Suprapubic skin (tissue), 4 donors: ENCODE results near the gene UGT3A2. TPM values are rescaled to one million over a fixed set of nuclear protein-coding genes. Genes with fewer than 3 reads are reported as not detected.
"Not testable (repeated sequence)": the region's sequence is repeated elsewhere in the genome, so short reads cannot be mapped to it uniquely, and the experiment has no call there.

ENCODE experiments used
- DNase-seq, 2 donors: peaks; one replicate each; pipeline ENCODE4 v3.0.0-alpha.2; 2019; ENCODE audit warnings: low spot score in 2 of 2
- H3K27ac ChIP-seq: fragments of 200-600 bp; sonication (generic); one replicate; pipeline ENCODE4 v1.5.1; 2019
- H3K27me3 ChIP-seq: fragments of 200-600 bp; sonication (generic); one replicate; pipeline ENCODE4 v1.5.1; 2019
- H3K36me3 ChIP-seq: fragments of 200-600 bp; sonication (generic); one replicate; pipeline ENCODE4 v1.5.1; 2019
- H3K4me1 ChIP-seq: fragments of 200-600 bp; sonication (generic); one replicate; pipeline ENCODE4 v1.5.1; 2019
- H3K4me3 ChIP-seq: fragments of 200-600 bp; sonication (generic); one replicate; pipeline ENCODE4 v1.5.1; 2019; ENCODE audit warnings: mild to moderate bottlenecking
- H3K9me3 ChIP-seq: fragments of 200-600 bp; sonication (generic); one replicate; pipeline ENCODE4 v1.5.1; 2019
- EP300 ChIP-seq: sonication (generic); formaldehyde crosslinking; IDR thresholded peaks from one replicate; pipeline ENCODE4 v1.6.1; 2017; ENCODE audit warnings: antibody characterized with exemption
- POLR2A ChIP-seq, 2 donors: fragments of 450-650 bp; IDR thresholded peaks; one replicate each; pipeline ENCODE4 v1.6.1; 2017; ENCODE audit warnings: antibody characterized with exemption in 2 of 2, mild to moderate bottlenecking in 2 of 2, moderate library complexity in 2 of 2
- POLR2AphosphoS5 ChIP-seq, 3 donors: sonication (generic); formaldehyde crosslinking; IDR thresholded peaks; one replicate each; pipeline ENCODE4 v1.6.1; 2017; ENCODE audit warnings: antibody characterized with exemption in 3 of 3
- WGBS: methylation state at CpG from one replicate; pipeline ENCODE4 v1.1.5; 2018; 5-methylcytosine and 5-hydroxymethylcytosine counted together
- total RNA-seq, 4 donors: library from RNA; depleted of rRNA; stranded (reverse); fragments of >200 nt; gene quantifications; one replicate each; pipeline ENCODE4 v1.1.0, GENCODE V29; 2016
- TF ChIP-seq, protein P1 (sequence below), 2 donors: fragments of 200-600 bp in 1 of 2; fragments of 450-650 bp in 1 of 2; sonication (generic) in 1 of 2; IDR thresholded peaks; one replicate each; pipeline ENCODE4 v1.5.1; 2016 to 2019; ENCODE audit warnings: antibody characterized with exemption in 2 of 2, mild to moderate bottlenecking in 1 of 2, moderate library complexity in 1 of 2

The UGT3A2 gene
- total RNA-seq, 4 donors from 2014 or later = 5.7 to 17.8 (median 7.8) TPM; not detected in 1

DNA sequence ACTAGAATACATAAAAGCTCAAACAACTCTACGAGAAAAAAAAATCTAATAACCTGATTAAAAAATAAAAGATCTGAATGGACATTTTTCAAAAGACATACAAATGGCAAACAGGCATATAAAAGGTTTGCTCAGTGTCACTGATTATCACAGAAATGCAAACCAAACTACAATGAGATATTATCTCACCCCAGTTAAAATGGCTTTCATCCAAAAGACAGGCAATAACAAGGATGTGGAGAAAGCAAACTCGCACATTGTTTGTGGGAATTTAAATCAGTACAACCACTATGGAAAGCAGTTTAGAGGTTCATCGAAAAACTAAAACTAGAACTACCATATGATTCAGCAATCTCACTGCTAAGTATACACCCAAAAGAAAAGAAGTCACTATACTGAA, 20.8 kb downstream of the UGT3A2 start:
- TF ChIP-seq, protein P1, sequence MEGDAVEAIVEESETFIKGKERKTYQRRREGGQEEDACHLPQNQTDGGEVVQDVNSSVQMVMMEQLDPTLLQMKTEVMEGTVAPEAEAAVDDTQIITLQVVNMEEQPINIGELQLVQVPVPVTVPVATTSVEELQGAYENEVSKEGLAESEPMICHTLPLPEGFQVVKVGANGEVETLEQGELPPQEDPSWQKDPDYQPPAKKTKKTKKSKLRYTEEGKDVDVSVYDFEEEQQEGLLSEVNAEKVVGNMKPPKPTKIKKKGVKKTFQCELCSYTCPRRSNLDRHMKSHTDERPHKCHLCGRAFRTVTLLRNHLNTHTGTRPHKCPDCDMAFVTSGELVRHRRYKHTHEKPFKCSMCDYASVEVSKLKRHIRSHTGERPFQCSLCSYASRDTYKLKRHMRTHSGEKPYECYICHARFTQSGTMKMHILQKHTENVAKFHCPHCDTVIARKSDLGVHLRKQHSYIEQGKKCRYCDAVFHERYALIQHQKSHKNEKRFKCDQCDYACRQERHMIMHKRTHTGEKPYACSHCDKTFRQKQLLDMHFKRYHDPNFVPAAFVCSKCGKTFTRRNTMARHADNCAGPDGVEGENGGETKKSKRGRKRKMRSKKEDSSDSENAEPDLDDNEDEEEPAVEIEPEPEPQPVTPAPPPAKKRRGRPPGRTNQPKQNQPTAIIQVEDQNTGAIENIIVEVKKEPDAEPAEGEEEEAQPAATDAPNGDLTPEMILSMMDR (IDR thresholded peaks at IDR 0.05) = no peak
- no peak for TF ChIP-seq POLR2AphosphoS5 (IDR thresholded peaks at IDR 0.05)
- TF ChIP-seq EP300 = no peak
- H3K36me3 ChIP-seq = no peaks in the 10 kb centered on the region
- WGBS = 52% methylated on average over 3 of the region's 3 CpGs
- H3K27me3 ChIP-seq = no peaks in the 10 kb centered on the region
- no peak for DNase-seq
- H3K27ac ChIP-seq = no peak overlapping the region
- H3K9me3 ChIP-seq = no peaks in the 10 kb centered on the region
- H3K4me3 ChIP-seq = no peak overlapping the region
- peaks cover 3% of the 10 kb centered on the region for H3K4me1 ChIP-seq

DNA sequence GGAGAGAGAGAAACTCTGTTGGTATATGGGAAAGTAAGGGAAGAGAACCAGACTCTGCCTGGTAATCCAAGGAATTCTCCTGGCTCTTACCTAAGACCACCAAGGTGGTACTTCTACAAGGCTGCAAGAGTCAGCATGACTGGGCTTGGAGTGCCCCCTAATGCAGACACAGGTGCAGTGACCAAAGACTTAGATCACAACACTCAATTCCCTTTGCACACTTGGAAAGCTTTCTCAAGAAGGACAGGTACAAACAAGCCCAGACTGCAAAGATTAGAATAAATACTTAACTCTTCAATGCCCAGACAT, 25.2 kb downstream of the UGT3A2 start:
- peaks cover 3% of the 10 kb centered on the region for H3K4me1 ChIP-seq
- H3K9me3 ChIP-seq = no peaks in the 10 kb centered on the region
- DNase-seq = no peak
- no peak overlapping the region for H3K27ac ChIP-seq
- H3K4me3 ChIP-seq = no peak overlapping the region
- TF ChIP-seq POLR2AphosphoS5 (IDR thresholded peaks at IDR 0.05) (no peak), EP300 (no peak), POLR2A (IDR thresholded peaks at IDR 0.05) (no peak)
- TF ChIP-seq, protein P1 (IDR thresholded peaks at IDR 0.05) = no peak
- H3K27me3 ChIP-seq = no peaks in the 10 kb centered on the region
- H3K36me3 ChIP-seq = no peaks in the 10 kb centered on the region

- Histone ChIP-seq H3K27ac (no peak overlapping the region), H3K4me3 (no peak overlapping the region), H3K36me3 (no peaks in the 10 kb centered on the region), H3K4me1 (peaks cover 3% of the 10 kb centered on the region), H3K27me3 (no peaks in the 10 kb centered on the region), H3K9me3 (no peaks in the 10 kb centered on the region)
- DNase-seq = no peak
- no peak for TF ChIP-seq POLR2AphosphoS5 (IDR thresholded peaks at IDR 0.05)
- TF ChIP-seq EP300 = no peak
- TF ChIP-seq, protein P1 (IDR thresholded peaks at IDR 0.05) = no peak
- TF ChIP-seq POLR2A (IDR thresholded peaks at IDR 0.05) = no peak
- WGBS = 73% methylated on average over 3 of the region's 3 CpGs
These were observed 25.8 kb downstream of the UGT3A2 start for GRCh38 chr5:36040651-36041536.

GRCh38 chr5:36035696-36036095, 31.0 kb downstream of the UGT3A2 start:
- 90% methylated on average over 13 of the region's 13 CpGs for WGBS
- TF ChIP-seq POLR2A (IDR thresholded peaks at IDR 0.05) = no peak
- TF ChIP-seq POLR2AphosphoS5 (IDR thresholded peaks at IDR 0.05) = no peak
- TF ChIP-seq, protein P1 (IDR thresholded peaks at IDR 0.05) = no peak

DNA sequence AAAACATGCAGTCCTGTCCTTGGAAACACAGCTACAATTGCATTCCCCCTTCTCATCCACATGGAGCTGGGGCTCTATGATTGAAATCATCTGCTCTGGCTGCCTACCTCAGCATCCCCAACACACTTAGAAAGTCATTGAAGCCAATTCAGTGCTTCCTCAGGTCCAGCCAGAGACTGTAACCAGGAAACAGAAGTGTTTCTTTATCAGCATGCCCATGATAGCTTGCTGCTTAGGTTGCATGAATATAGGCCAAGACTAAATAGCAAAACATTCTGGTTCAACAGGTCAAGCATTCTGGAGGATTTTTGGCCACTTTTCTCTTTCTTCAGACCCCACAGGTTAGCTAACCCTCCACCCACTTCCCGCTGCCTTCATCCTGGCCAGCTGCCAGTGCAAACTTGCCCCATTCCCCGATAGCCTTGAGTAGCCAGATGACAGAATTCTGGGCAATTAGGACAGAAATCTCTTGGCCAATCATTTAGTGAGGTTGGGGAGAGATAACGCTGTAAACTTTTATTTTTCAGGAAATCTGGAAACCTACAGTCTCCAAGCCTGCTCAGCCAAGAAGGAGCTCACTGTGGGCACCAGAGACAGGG, 32.0 kb downstream of the UGT3A2 start:
- not testable (repeated sequence) for H3K27ac ChIP-seq, H3K27me3 ChIP-seq, H3K4me1 ChIP-seq, H3K9me3 ChIP-seq, DNase-seq, H3K36me3 ChIP-seq, H3K4me3 ChIP-seq
- WGBS = 85% methylated on average over 3 of the region's 3 CpGs

More at GRCh38 chr5:36035696-36036095, 31.0 kb downstream of the UGT3A2 start:
- H3K4me3 ChIP-seq = no peak overlapping the region
- DNase-seq = no peak
- H3K36me3 ChIP-seq = no peaks in the 10 kb centered on the region
- no peaks in the 10 kb centered on the region for H3K27me3 ChIP-seq
- H3K4me1 ChIP-seq = no peaks in the 10 kb centered on the region
- H3K27ac ChIP-seq = no peak overlapping the region
- no peaks in the 10 kb centered on the region for H3K9me3 ChIP-seq
